Measurements from ENCODE around the gene BCAN.
"Not testable (repeated sequence)": the region's sequence is repeated elsewhere in the genome, so short reads cannot be mapped to it uniquely, and the experiment has no call there.

BCAN gene

DNA sequence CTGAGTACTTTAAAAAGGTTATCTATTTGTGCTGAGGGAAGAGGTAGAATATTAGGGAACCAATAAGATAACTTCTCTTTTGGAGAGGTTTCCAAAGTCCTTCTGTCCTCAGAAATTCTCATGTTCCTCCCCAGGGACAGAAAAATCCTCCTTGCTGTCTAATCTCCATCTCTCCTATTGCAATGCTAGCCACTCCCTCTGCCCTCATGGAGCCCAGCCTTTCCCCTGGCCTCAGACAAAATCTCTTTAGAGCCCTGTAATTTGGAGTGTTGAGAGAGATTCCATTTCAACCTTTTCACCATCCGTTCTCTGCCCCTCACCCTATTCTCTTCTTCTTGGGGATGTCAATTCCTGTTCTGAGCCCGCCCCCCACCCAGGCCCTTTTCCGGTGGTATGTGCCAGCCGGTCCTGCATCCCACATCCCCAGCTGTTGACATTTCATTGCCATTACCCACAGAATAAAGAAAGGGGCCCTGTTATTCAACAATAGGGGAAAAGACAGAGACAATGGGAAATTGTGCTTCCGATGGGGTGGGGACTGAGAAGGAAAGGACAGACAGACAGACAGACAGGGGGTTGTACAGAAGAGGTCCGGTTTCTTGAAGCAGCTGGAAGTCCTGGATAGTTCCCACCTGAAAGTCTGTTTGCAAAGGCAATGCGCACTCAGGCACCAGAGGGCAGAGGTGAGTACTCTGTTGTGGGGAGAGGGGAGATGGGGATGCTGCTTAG is 22.9 kb upstream of the BCAN start, which contains the start of gene HAPLN2:
TSS of gene HAPLN2 (plus strand) at position 563 of the 729 bp plus-strand sequence. CDS start 4,076 bp downstream, outside the sequence.
- FAIRE-seq: no peak

DNA sequence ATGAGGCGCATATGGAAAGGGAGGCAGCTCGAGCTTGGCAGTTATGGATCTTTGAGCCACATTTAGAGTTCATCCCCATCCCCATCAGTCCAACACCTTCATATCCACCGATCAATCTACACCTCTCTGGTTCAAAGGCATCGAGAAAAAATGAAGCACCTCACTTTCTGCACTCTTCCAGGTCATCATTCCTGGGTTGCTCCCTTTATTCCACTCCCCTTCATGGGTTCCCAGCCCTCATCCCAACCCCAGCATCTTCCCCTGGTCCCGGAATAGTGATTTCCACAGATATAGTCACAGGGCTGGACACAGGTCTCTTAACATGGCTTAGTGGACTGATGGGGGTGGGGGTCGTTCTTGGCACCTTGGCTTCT is 22.3 kb upstream of the BCAN start:
- no peak for FAIRE-seq

DNA sequence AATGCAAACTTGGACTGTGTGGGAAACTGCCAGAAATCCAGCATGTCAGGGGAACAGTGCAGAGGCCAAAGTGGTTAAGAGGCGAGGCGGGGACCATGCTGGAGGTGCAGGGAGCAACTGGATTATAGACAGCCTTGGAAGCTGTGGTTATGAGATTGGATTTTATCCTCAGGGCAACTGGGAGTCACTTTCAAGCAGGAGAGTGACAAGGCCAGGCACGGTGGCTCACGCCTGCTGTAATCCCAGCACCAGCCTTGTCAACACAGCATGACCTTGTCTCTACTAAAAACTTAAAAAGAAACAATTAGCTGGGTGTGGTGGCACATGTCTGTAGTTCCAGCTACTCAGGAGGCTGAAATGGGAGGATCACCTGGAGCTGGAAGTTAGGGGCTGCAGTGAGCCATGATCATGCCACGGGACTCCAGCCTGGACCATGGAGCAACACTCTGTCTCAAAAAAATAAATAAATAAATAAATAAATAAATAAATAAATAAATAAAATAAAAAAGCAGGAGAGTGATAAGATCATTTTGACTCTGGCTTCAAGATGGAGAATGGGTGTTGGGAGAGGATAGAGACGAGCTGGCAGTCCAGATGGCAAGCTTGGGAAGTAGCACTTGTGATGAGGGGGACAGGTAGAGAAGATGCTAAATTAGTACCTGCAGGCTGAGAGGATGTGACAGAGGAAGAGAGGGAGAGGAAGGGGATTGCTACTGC is 19.2 kb upstream of the BCAN start:
- no peak for FAIRE-seq

DNA sequence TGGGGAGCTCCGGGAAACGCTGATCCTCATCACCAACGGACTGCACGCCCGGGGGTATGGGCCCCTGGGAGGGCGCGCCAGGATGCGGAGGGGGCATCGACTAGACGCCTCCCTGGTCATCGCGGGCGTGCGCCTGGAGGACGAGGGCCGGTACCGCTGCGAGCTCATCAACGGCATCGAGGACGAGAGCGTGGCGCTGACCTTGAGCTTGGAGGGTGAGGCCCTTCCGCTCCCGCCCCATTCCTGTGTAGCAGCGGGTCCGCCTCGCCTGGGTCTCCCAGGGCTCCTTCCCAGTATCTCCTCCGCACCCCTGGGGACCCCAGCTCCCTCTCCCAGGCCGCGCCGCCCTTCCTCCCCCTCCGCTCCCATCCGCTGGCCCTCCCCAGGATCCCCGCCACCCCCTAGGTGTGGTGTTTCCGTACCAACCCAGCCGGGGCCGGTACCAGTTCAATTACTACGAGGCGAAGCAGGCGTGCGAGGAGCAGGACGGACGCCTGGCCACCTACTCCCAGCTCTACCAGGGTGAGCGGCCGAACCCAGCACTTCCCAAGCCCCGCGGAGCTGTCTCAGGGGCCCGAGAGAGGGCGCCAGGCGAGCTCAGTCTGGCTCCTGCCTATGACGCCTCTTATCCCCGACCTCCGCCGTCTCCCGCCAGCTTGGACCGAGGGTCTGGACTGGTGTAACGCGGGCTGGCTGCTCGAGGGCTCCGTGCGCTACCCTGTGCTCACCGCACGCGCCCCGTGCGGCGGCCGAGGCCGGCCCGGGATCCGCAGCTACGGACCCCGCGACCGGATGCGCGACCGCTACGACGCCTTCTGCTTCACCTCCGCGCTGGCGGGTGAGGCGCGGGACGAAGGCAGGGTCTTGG is 17.7 kb upstream of the BCAN start:
- FAIRE-seq: no peak

DNA sequence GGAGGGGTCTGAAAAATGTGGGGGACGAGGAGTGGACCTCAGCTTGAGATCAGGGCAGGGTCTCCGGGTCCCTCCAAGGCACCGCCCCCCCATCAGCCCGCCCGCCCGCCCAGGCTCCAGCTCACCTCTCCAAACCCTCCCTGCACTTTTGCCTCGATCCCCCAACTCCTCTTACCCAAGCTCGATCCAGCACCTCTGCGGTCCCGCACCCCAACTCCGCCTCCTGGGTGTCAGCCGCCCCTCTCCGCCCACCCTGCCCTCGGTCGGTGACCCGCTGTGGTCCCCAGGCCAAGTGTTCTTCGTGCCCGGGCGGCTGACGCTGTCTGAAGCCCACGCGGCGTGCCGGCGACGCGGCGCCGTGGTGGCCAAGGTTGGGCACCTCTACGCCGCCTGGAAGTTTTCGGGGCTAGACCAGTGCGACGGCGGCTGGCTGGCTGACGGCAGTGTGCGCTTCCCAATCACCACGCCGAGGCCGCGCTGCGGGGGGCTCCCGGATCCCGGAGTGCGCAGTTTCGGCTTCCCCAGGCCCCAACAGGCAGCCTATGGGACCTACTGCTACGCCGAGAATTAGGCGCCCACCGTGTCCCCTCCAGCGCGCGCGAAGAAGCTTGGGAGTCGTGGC is 17.0 kb upstream of the BCAN start:
- no peak for FAIRE-seq

DNA sequence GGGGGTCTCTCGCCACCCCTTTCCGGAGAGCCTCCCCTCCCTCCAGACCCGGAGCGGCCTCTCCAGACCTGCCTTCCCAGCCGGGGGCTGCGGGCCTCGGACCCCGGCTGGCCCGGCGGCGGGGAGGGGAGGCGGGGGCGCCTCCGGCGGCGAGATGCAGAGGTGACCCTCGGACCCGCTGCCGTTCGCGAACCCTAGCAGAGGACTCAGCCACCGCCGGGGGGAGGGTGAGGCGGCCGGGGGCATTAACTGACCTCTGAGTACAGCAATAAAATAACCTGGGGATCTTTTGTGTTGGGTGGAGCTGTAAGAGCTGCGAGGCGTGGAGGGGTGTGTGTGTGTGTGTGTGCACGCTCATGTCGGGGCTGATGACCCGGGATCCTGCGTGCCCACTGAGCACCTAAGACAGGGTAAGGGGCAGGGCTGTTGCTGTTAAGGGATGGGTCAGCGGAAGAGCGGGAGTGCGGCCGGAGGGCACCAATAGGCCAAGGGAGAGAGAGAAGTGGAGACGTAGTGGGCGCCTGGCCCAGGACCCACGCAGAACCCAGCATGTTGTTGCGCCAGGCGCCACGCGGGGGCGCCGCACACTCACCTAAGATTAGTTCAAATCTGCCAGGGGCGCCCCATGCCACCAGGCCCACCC is 16.4 kb upstream of the BCAN start:
- FAIRE-seq: no peak

DNA sequence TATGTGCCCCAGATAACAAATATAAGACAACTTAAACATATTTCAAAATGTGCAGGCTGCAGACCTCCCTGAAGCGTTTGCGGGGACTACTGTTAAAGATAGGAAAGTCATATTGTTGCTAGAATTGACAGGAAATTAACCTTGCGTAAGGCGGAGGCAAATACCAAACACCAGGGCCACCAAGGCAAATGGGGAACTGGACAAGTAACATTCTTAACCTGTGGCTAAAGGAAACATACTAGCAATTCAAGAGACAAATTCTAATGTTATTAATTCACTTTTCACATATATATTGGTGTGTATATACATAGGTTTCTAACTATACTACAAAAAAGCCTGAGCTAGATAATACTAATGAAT is 15.9 kb upstream of the BCAN start:
- no peak for FAIRE-seq

DNA sequence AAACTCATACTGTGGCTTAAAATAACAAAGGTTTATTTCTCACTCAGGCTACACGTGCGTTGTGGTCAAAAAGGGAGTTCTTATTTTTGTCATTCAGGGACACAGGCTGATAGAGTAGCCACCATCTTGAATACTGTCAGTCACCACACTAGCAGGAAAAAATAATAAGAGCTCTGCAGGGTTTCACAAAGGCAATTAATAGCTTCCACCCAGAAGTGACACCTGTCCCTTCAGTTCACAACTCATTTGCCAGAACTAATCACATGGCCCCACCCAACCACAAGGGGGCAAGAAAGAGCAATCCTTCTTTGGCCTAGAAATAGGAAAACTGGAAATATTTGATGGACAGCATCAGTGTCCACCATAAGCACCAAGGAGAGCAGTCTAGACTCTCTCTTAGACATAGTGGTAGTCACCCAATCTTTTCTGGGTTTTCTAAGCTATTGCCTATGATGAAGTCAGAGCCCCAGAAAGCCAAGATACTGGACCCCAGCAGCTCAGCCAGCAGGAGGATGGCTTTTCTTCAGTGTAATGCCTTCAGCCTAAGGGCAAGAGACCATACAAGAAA is 14.5 kb upstream of the BCAN start:
- no peak for FAIRE-seq

DNA sequence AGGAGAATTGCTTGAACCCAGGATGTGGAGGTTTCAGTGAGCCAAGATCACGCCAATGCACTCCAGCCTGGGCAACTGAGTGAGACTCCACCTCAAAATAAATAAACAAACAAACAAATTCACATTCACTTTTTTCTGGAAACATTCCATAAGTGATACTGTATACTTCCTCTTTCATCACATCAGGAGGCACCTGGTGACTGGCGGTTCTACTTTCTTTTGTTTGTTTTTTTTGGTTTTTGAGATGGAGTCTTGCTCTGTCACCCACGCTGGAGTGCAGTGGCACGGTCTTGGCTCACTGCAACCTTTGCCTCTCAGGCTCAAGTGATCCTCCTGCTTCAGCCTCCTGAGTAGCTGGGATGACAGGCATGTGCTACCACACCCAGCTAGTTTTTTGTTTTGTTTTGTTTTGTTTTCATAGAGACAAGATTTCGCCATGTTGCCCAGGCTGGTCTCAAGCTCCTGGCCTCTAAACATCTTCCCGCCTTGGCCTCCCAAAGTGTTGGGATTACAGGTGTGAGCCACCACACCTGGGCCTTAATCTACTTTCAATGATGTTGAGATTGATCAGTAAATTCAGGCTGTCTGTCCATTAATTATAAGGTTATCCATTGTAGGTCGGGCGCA is 12.0 kb upstream of the BCAN start:
- no peak for FAIRE-seq

DNA sequence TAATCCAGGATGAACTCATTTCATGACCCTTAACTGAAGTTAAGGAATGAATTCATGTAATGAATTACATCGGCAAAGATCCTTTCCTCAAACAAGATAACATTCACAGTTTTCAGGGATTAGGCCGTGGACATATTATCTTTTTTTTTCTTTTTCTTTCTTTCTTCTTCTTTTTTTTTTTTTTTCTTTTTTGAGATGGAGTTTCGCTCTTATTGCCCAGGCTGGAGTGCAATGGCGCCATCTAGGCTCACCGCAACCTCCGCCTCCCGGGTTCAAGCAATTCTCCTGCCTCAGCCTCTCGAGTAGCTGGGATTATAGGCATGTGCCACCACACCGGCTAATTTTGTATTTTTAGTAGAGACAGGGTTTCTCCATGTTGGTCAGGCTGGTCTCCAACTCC is 10.8 kb upstream of the BCAN start:
- not testable (repeated sequence) for FAIRE-seq

DNA sequence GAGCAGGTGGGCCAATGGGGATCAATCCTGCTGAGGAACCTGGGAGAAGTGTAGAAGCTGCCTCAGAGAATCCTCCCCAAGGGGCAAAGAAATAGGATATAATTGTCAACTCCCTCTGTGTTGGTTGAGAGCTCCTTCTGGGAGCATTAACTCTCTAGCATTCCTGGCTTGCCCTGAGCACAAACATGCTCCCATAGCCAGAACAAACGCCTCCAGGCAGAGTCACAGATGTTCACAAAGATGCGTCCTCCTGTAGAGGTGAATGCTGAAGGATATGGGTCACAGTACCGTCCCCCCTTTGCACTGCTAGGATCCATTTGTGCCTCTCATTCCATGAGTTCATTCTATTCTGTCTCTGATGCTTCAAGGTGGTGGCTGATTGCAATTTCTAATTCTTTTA is 9.6 kb upstream of the BCAN start:
- FAIRE-seq: no peak

DNA sequence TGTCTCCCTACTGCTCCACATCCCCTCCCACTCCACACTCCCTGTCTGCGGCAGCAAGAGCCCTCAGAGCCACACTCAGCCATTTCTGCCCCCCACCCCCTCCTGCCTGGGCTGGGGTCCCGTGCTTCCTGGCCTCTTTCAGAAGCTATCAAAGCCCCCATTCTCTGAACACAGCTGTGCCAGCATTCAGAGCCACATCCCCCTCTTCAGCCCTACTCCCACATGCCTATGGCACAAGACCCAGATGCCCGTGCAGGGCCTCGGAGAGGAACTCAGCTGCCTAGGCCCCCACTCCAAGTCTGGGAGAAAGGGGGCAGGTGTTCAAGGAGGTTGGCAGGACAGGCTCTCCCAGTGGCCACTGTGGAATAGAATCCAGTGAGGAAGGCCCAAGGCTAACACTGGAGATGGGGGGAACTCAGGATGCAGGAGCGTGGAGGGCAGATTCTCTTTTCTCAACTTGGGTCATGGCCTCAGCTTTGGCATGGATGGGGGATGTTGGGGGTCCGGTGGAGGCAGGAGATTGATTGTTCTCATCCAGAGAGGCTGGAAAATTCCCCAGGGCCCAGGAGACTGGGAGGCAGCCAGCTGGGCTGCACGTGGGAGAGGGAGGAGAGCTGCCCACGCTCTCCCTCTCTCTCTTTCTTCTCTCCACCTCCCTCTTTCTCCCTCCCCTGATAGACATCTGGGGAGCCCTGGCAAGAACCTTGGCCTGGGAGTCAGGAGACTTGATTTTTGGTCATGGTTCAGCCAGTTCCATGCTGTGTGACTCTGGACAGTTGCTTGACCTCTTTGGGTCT is 3.5 kb upstream of the BCAN start:
- FAIRE-seq: no peak

DNA sequence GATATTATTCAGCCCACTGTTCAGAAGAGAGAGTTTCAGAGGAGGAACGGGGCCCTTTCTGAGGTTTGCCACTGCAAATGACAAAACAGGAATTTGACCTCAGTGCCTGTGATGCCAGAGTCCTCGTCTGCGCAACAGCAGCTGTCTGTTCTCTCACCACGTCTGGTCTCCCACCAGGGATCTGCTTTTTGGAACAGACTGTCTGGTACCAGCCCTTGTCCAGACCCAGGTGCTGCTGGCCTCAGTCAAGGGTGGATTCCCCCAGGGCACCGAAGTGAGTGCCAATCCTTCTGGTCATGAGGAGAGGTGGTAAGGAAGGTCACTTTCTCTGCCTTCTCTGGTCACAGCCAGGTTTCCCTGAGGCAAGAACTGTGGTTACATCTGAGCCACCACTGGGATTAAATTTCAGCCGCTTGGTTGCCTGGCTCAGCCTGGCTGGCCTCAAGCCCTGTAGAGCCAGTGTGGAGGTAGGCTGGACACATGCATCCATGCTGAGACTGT is 2.3 kb upstream of the BCAN start:
- no peak for FAIRE-seq

DNA sequence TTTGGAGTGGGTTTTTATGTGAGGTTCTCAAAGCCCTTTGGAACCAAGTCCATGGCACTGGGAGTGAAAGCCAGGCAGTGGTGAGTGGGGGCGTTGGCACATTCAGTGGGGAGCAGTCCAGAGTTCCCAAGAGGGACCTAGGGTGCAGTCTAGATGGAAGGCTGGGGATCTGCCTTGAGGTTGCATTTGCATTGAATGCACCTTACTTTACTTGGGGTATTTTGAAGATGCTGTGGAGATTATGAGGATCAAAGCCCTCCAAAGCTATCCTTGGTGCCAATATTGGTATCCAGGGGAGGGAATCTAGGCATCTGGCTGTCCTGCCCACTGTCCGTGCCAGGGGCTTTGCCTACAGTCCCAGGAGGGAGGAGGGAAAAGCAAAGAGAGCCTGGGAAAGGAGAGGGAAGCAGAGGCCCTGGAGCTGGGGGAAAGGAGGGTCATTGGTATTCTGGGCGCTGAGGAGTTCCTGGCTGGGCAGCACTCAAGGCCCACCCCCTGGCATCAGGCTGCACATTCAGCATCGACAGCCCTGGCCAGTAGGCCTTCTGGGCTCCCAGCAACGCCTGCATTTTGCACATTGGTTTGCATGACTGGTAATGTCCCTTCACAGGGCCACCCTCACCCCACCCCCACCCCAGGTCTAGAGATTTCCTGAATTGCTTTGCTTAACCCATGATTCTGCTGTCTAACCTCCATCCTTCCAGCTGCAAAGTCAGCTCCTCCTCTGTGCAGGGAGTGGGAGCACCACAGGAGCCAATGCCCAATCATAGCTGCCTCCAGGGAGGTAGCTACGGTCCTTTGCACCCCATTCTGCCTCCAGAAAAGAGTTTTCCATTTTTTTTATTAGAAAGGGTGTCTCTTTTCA is 843 bp upstream of the BCAN start:
- no peak for FAIRE-seq

DNA sequence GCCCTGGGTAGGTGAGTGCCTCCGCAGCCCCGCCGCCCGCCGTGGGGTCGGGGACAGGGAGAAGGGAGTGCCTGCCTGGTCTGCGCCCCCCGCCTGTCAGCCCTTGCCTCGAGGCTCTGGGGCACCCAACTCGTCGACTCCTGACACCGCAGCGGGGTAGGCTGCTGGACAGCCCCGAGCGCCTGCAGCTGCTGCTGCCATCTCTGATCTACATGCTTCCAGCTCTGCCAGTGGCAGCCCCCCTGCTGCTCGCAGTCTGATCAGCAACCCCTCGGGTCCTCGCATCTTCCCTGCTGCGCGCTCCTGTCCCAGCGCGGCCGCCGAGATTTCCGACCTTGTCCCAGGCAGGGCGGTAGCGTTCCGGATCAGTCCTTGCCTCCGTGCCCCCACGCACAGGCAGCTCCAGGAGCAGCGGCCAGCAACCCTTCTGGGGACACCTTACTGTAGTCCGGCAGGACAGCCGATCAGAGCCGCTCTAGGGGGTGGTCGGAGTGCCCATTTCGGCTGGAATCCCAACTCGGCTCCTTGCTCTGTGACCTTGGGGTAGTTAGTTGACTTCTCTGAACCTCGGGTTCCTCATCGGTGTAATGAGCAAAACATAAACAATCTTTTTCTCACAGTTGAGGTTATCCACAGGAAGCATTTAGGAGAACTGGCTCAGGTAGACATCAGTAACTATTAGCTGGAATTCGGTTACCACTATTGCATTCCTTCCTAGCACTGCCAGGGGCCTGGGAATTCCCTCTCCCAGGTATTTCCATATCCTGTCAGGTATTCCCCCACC is 540 bp downstream of the BCAN start:
- FAIRE-seq: no peak

DNA sequence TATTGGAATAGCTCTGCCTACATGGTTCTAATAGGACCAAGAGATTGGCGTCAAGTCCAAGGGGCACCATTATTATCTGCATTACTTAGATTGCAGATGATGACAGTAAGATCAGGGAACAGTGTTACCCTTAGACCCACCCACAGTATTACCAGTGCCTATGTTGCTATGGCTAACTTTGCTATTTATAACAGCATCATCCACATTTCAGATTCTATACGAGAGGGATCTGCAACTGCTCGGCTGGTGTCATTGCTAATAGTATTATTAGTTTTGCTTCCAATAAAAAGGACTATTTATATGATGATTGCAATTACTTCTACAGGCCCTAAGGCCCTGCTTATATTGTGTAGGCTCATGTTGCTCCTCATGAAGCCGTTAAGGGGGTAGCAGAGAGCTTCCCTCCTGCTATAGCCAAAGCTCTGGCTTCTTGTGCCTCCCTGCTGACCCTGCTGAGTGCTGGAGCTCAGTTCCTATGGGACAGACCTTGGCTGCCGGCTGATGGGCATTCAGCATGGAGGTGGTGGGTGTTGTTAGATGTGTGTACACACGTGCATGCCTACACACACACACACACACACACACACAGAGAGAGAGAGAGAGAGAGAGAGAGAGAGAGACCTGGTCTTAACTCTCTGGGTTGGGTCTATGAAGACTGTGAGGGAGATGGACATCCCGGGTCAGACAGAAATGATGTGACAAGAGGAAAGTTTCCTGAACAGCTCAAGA is 1.3 kb downstream of the BCAN start:
- no peak for FAIRE-seq

DNA sequence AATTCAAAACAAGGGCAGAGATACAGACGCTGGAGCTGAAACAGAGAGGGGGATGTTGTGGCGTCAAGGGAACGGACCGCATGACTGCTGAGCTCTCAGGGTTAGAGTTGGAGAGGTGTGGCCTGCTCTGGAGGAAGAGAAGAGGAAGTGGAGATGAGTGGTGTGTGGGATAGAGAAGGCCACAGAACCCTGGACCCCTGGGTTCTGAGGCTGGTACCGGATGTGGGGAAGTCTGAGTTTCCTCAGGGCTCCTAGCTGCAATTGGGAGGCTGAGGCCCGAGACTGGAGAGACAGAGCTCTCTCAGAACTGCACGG is 1.8 kb downstream of the BCAN start:
- FAIRE-seq: no peak

DNA sequence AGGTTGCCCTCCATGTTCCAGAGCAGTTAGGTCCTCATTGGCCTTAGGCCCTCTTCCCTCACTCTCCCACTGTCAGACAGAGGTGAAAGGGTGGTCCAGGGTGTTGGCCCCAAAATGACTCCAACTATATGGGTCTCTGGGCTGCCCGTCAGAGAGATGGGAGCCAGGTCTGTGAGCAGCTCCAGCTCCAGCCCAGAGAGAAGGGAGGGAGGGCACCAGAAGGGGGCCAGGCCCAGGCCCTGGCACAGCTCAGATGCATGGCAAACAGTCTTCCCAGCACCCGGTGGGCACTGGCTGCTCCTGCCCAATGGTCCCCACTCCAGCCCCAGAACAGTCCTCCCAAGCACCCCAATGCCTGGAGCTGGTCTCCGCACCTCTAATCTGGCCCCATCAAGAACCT is 2.2 kb downstream of the BCAN start:
- no peak for FAIRE-seq

All from colon (tissue), 2 donors.